Panc1 (cell line): ENCODE data around the gene NXPH4. TPM values are rescaled to one million over a fixed set of nuclear protein-coding genes. Genes with fewer than 3 reads are reported as not detected.
A peak's percentile ranks its signal among the peaks of the same experiment; 100 is the strongest.

Source experiments
- ATAC-seq: fragments of 200-7000 bp; cut with Tn5 transposase; 2 replicates; pipeline ENCODE4 v1.9.1; 2020; ENCODE audit warnings: mild to moderate bottlenecking, moderate library complexity
- BruUV-seq: library from RNA; stranded (reverse); fragments of 400-500 nt; replicated peaks from 2 replicates; lab custom pipeline; 2021; lab: Mats Ljungman, UMichigan
- CTCF ChIA-PET: fragments of 300-600 bp; sonication (Branson Sonifier 250); formaldehyde crosslinking; loops from one replicate; lab custom pipeline; 2022; ENCODE audit warnings: antibody characterized with exemption; lab: Charles Lee
- POLR2A ChIA-PET: fragments of 300-600 bp; sonication (Branson Sonifier 250); formaldehyde crosslinking; loops from one replicate; lab custom pipeline; 2022; ENCODE audit warnings: antibody characterized with exemption; lab: Charles Lee
- DNase-seq: peaks from one replicate; pipeline ENCODE4 v3.0.0-alpha.2; 2010; ENCODE audit warnings: low read depth, low spot score
- H3K27ac ChIP-seq: 2 replicates; pipeline ENCODE4 v1.5.1; 2011; ENCODE audit warnings: mild to moderate bottlenecking, low read length, inconsistent platforms
- H3K27me3 ChIP-seq: fragments of 200-500 bp; sonication (Bioruptor generic); 2 replicates; pipeline ENCODE4 v1.6.0; 2014; ENCODE audit warnings: low read length, inconsistent platforms; ENCODE audit not compliant: control insufficient read depth, insufficient read depth
- H3K36me3 ChIP-seq: fragments of 200-500 bp; sonication (Bioruptor generic); 2 replicates; pipeline ENCODE4 v1.5.1; 2014; ENCODE audit warnings: inconsistent platforms, mild to moderate bottlenecking, low read length, moderate library complexity; ENCODE audit not compliant: control insufficient read depth, insufficient read depth
- H3K4me1 ChIP-seq: 2 replicates; pipeline ENCODE4 v1.5.1; 2011; ENCODE audit warnings: inconsistent platforms, mild to moderate bottlenecking, low read length, moderate library complexity; ENCODE audit not compliant: control insufficient read depth, insufficient read depth
- H3K4me3 ChIP-seq, 2 experiments: 2 replicates each; pipeline ENCODE4 v1.5.1; 2011 to 2012; ENCODE audit warnings: low read depth in 2 of 2, low read length in 2 of 2, mild to moderate bottlenecking in 2 of 2, inconsistent platforms in 1 of 2, moderate library complexity in 1 of 2
- H3K9me3 ChIP-seq: fragments of 200-500 bp; sonication (Bioruptor generic); 2 replicates; pipeline ENCODE4 v1.5.1; 2014; ENCODE audit warnings: low read depth, mild to moderate bottlenecking, inconsistent platforms, low read length, moderate library complexity; ENCODE audit not compliant: control insufficient read depth, insufficient read depth
- POLR2AphosphoS5 ChIP-seq: IDR thresholded peaks from 2 replicates; pipeline ENCODE4 v1.6.1; 2012; ENCODE audit warnings: mild to moderate bottlenecking, low read depth, low read length, moderate library complexity
- SIN3A ChIP-seq: IDR thresholded peaks from 2 replicates; pipeline ENCODE4 v1.6.1; 2012; ENCODE audit warnings: low read depth, mild to moderate bottlenecking, low read length, moderate library complexity, borderline replicate concordance; ENCODE audit not compliant: insufficient read depth
- TCF7L2 ChIP-seq: IDR thresholded peaks from 2 replicates; pipeline ENCODE4 v1.6.1; 2011; ENCODE audit warnings: mild to moderate bottlenecking, low read depth, low read length, inconsistent platforms
- in situ Hi-C: cut with HindIII; loops from 2 replicates; pipeline ENCODE4 v1.10.0; 2016; ENCODE audit warnings: low sequenced_read_pairs, low pct_unique_long_range_greater_than_20kb
- intact Hi-C: fragments of 100-400 bp; cut with micrococcal nuclease; formaldehyde crosslinking; loops from one replicate; pipeline ENCODE4 v1.10.0; 2022; ENCODE audit not compliant: unreplicated experiment
- total RNA-seq: library from RNA; stranded (reverse); gene quantifications from one replicate; pipeline ENCODE4 v1.2.1, GENCODE V29; 2021; ENCODE audit not compliant: unreplicated experiment
- TF ChIP-seq, protein P1 (sequence below), 2 experiments: IDR thresholded peaks; 2 replicates each; pipeline ENCODE4 v1.6.1; 2011 to 2012; ENCODE audit warnings: low read depth in 2 of 2, control low read depth in 1 of 2, low read length in 1 of 2, mild to moderate bottlenecking in 1 of 2, moderate library complexity in 1 of 2; ENCODE audit not compliant: insufficient read depth in 1 of 2
- TF ChIP-seq, protein P2 (sequence below): fragments of 450-650 bp; IDR thresholded peaks from 2 replicates; pipeline ENCODE4 v1.5.1; 2017; ENCODE audit warnings: mild to moderate bottlenecking

NXPH4 gene
- total RNA-seq, 1 experiment from 2014 or later: 2.1 TPM

DNA sequence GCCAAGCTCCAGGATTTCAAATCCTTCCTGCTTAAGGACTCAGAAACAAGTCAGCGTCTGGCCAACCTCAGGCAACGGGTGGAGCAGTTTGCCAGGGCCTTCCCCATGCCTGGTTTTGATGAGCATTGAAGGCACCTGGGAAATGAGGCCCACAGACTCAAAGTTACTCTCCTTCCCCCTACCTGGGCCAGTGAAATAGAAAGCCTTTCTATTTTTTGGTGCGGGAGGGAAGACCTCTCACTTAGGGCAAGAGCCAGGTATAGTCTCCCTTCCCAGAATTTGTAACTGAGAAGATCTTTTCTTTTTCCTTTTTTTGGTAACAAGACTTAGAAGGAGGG is 17.6 kb downstream of the NXPH4 start:
- TF ChIP-seq TCF7L2 (no peak), SIN3A (no peak), POLR2AphosphoS5 (no peak)
- TF ChIP-seq, protein P1, sequence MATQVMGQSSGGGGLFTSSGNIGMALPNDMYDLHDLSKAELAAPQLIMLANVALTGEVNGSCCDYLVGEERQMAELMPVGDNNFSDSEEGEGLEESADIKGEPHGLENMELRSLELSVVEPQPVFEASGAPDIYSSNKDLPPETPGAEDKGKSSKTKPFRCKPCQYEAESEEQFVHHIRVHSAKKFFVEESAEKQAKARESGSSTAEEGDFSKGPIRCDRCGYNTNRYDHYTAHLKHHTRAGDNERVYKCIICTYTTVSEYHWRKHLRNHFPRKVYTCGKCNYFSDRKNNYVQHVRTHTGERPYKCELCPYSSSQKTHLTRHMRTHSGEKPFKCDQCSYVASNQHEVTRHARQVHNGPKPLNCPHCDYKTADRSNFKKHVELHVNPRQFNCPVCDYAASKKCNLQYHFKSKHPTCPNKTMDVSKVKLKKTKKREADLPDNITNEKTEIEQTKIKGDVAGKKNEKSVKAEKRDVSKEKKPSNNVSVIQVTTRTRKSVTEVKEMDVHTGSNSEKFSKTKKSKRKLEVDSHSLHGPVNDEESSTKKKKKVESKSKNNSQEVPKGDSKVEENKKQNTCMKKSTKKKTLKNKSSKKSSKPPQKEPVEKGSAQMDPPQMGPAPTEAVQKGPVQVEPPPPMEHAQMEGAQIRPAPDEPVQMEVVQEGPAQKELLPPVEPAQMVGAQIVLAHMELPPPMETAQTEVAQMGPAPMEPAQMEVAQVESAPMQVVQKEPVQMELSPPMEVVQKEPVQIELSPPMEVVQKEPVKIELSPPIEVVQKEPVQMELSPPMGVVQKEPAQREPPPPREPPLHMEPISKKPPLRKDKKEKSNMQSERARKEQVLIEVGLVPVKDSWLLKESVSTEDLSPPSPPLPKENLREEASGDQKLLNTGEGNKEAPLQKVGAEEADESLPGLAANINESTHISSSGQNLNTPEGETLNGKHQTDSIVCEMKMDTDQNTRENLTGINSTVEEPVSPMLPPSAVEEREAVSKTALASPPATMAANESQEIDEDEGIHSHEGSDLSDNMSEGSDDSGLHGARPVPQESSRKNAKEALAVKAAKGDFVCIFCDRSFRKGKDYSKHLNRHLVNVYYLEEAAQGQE (IDR thresholded peaks at IDR 0.05; ENCODE audit: insufficient read depth in 1 of 2, low read depth in 2 of 2, low read length in 1 of 2): no peak
- TF ChIP-seq, protein P2, sequence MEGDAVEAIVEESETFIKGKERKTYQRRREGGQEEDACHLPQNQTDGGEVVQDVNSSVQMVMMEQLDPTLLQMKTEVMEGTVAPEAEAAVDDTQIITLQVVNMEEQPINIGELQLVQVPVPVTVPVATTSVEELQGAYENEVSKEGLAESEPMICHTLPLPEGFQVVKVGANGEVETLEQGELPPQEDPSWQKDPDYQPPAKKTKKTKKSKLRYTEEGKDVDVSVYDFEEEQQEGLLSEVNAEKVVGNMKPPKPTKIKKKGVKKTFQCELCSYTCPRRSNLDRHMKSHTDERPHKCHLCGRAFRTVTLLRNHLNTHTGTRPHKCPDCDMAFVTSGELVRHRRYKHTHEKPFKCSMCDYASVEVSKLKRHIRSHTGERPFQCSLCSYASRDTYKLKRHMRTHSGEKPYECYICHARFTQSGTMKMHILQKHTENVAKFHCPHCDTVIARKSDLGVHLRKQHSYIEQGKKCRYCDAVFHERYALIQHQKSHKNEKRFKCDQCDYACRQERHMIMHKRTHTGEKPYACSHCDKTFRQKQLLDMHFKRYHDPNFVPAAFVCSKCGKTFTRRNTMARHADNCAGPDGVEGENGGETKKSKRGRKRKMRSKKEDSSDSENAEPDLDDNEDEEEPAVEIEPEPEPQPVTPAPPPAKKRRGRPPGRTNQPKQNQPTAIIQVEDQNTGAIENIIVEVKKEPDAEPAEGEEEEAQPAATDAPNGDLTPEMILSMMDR: no peak
- DNase-seq: no peak
- Histone ChIP-seq H3K36me3 (no peaks in the 10 kb centered on the region; the same call in none of the 2 replicates), H3K27me3 (no peaks in the 10 kb centered on the region), H3K9me3 (no peaks in the 10 kb centered on the region), H3K4me1 (peaks cover 10% of the 10 kb centered on the region; the same call in 1 of the 2 replicates), H3K27ac (no peak overlapping the region), H3K4me3 (no peak overlapping the region)
- ChIA-PET CTCF (no interaction called here), POLR2A (no interaction called here)
- intact Hi-C loops (no loop called here), in situ Hi-C loops (no loop called here)
- TSS peak; percentile 57 for BruUV-seq
- no peak for ATAC-seq

DNA sequence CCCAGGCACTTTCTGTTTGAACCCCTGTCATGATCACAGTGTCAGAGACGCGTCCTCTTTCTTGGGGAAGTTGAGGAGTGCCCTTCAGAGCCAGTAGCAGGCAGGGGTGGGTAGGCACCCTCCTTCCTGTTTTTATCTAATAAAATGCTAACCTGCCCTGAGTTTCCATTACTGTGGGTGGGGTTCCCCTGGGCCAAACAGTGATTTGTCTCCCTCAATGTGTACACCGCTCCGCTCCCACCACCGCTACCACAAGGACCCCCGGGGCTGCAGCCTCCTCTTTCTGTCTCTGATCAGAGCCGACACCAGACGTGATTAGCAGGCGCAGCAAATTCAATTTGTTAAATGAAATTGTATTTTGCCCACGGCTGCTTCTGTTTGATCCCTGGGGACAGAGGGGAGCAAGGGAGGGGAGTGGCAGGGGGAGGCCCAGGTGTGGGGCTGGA is 18.0 kb downstream of the NXPH4 start:
- Histone ChIP-seq H3K9me3 (no peaks in the 10 kb centered on the region), H3K4me3 (no peak overlapping the region), H3K27ac (no peak overlapping the region), H3K4me1 (peaks cover 14% of the 10 kb centered on the region), H3K27me3 (no peaks in the 10 kb centered on the region), H3K36me3 (no peaks in the 10 kb centered on the region; the same call in none of the 2 replicates)
- CTCF ChIA-PET: no interaction called here
- POLR2A ChIA-PET: no interaction called here
- ATAC-seq (no peak), DNase-seq (no peak)
- intact Hi-C loops (no loop called here), in situ Hi-C loops (no loop called here)
- no TSS peak for BruUV-seq
- TF ChIP-seq, protein P2: no peak
- TF ChIP-seq, protein P1 (IDR thresholded peaks at IDR 0.05; ENCODE audit: insufficient read depth in 1 of 2, low read depth in 2 of 2, low read length in 1 of 2): no peak
- TF ChIP-seq SIN3A: no peak
- TF ChIP-seq POLR2AphosphoS5: no peak
- no peak for TF ChIP-seq TCF7L2
